WERI-Rb-1 (cell line): ENCODE measurements around the gene CDH5.

Experiments used
- DNase-seq: peaks from one replicate; pipeline ENCODE4 v3.0.0-alpha.2; 2020
- H3K27ac ChIP-seq: fragments of 250-450 bp; sonication (Bioruptor Pico); 2 replicates; pipeline ENCODE4 v1.5.1; 2020; ENCODE audit warnings: mild to moderate bottlenecking, moderate library complexity
- H3K27me3 ChIP-seq: fragments of 250-450 bp; sonication (Bioruptor Pico); 2 replicates; pipeline ENCODE4 v1.5.1; 2021; ENCODE audit warnings: mild to moderate bottlenecking, low read depth, moderate library complexity; ENCODE audit not compliant: insufficient read depth, severe bottlenecking
- H3K36me3 ChIP-seq: fragments of 250-450 bp; sonication (Bioruptor Pico); 2 replicates; pipeline ENCODE4 v1.5.1; 2020; ENCODE audit warnings: mild to moderate bottlenecking, moderate library complexity
- H3K4me3 ChIP-seq: 2 replicates; pipeline ENCODE4 v1.5.1; 2011; ENCODE audit warnings: low read depth, mild to moderate bottlenecking, control low read depth, low read length
- H3K9me3 ChIP-seq: fragments of 250-450 bp; sonication (Bioruptor Pico); 2 replicates; pipeline ENCODE4 v1.5.1; 2021; ENCODE audit warnings: mild to moderate bottlenecking, moderate library complexity; ENCODE audit not compliant: severe bottlenecking
- CTCF ChIP-seq: IDR thresholded peaks from 2 replicates; pipeline ENCODE4 v1.5.1; 2011; ENCODE audit warnings: low read depth, mild to moderate bottlenecking, control low read depth, inconsistent platforms, low read length

The CDH5 gene

GRCh38 chr16:66388350-66389139 is 22.1 kb downstream of the CDH5 start:
- no peaks in the 10 kb centered on the region for H3K9me3 ChIP-seq
- H3K27me3 ChIP-seq, result no peaks in the 10 kb centered on the region
- no peak overlapping the region for H3K4me3 ChIP-seq
- no peak for DNase-seq
- no peak for TF ChIP-seq CTCF
- no peak overlapping the region for H3K27ac ChIP-seq
- H3K36me3 ChIP-seq, result no peaks in the 10 kb centered on the region

- no peak overlapping the region for H3K27ac ChIP-seq
- no peaks in the 10 kb centered on the region for H3K36me3 ChIP-seq
- no peaks in the 10 kb centered on the region for H3K27me3 ChIP-seq
- no peak for DNase-seq
- H3K4me3 ChIP-seq, result no peak overlapping the region
- no peak for TF ChIP-seq CTCF
- H3K9me3 ChIP-seq, result no peaks in the 10 kb centered on the region
These were observed 23.0 kb downstream of the CDH5 start for GRCh38 chr16:66389256-66390176.

GRCh38 chr16:66390346-66391108 is 24.0 kb downstream of the CDH5 start:
- Histone ChIP-seq H3K4me3 (no peak overlapping the region), H3K27ac (no peak overlapping the region), H3K27me3 (no peaks in the 10 kb centered on the region), H3K9me3 (no peaks in the 10 kb centered on the region), H3K36me3 (no peaks in the 10 kb centered on the region)
- DNase-seq, result no peak
- TF ChIP-seq CTCF, result no peak

- no peak for DNase-seq
- Histone ChIP-seq H3K4me3 (no peak overlapping the region), H3K27me3 (no peaks in the 10 kb centered on the region), H3K27ac (no peak overlapping the region), H3K36me3 (no peaks in the 10 kb centered on the region), H3K9me3 (no peaks in the 10 kb centered on the region)
- no peak for TF ChIP-seq CTCF
These were observed 25.5 kb downstream of the CDH5 start for GRCh38 chr16:66391726-66392670.
